ENCODE data around the gene LRMDA. TPM values are rescaled to one million over a fixed set of nuclear protein-coding genes. Genes with fewer than 3 reads are reported as not detected.

LRMDA gene
- total RNA-seq, 1 experiment from 2014 or later: 4.8 TPM

- Histone ChIP-seq H3K9me3 (ENCODE audit: control insufficient read depth in 1 of 2, insufficient read depth in 1 of 2, low read depth in 1 of 2, low read length in 2 of 2) (no peaks in the 10 kb centered on the region), H3K4me3 (replicated peaks in 1 of 2; ENCODE audit: low read depth in 1 of 2, low read length in 2 of 2) (no peak overlapping the region), H3K9ac (ENCODE audit: low read length) (no peak overlapping the region), H4K20me1 (ENCODE audit: insufficient read depth) (no peaks in the 10 kb centered on the region), H3K36me3 (ENCODE audit: control insufficient read depth in 1 of 2, insufficient read depth in 2 of 2, low read length in 2 of 2) (no peaks in the 10 kb centered on the region), H2AFZ (ENCODE audit: low read depth, low read length, poor library complexity, severe bottlenecking) (no peak overlapping the region), H3K4me2 (ENCODE audit: low read length) (no peak overlapping the region), H3K27ac (ENCODE audit: low read depth, low read length) (no peak overlapping the region), H3K79me2 (ENCODE audit: insufficient read depth, low read length) (no peaks in the 10 kb centered on the region), H3K27me3 (ENCODE audit: insufficient read depth, low read length) (0 out of 2 replicates have a peak, but pooled peaks cover 11% of the 10 kb centered on the region), H3K4me1 (ENCODE audit: control insufficient read depth in 1 of 2, insufficient read depth in 2 of 2, low read length in 2 of 2) (no peaks in the 10 kb centered on the region), H3K9me2 (ENCODE audit: insufficient read depth) (no peaks in the 10 kb centered on the region)
- POLR2A ChIA-PET: no interaction called here
- DNase-seq (ENCODE audit: low read depth, low spot score): no peak
- RAD21 ChIA-PET (ENCODE audit: low non-redundant PET in 1 of 2, low total read pairs in 2 of 2, uncharacterized antibody in 2 of 2, unreplicated experiment in 2 of 2): no interaction called here
- no peak for ATAC-seq
- intact Hi-C loops (cut with micrococcal nuclease): no loop called here
- TF ChIP-seq CTCF (IDR thresholded peaks at IDR 0.05 in 2 of 3, conservative IDR thresholded peaks at IDR 0.05 in 1 of 3; ENCODE audit: borderline replicate concordance in 1 of 3, insufficient read depth in 1 of 3, low read depth in 2 of 3, low read length in 2 of 3) (no peak), EZH2phosphoT487 (IDR thresholded peaks at IDR 0.05; ENCODE audit: borderline replicate concordance) (no peak), CBX3 (IDR thresholded peaks at IDR 0.05; ENCODE audit: low read depth) (no peak), ATF3 (IDR thresholded peaks at IDR 0.05) (no peak), SRF (IDR thresholded peaks at IDR 0.05; ENCODE audit: low read depth) (no peak), EZH2 (IDR thresholded peaks at IDR 0.05) (no peak), RAD21 (IDR thresholded peaks at IDR 0.05; ENCODE audit: low read depth) (no peak), EGR1 (IDR thresholded peaks at IDR 0.05; ENCODE audit: low read depth) (no peak), SP1 (IDR thresholded peaks at IDR 0.05; ENCODE audit: low read depth) (no peak), SIN3A (IDR thresholded peaks at IDR 0.05; ENCODE audit: low read depth) (no peak), TCF7L2 (IDR thresholded peaks at IDR 0.05; ENCODE audit: borderline replicate concordance, extremely low read depth, insufficient read depth, insufficient read length) (no peak), ZFX (IDR thresholded peaks at IDR 0.05) (no peak), YY1 (IDR thresholded peaks at IDR 0.05; ENCODE audit: extremely low read depth, insufficient replicate concordance, low read depth, low read length) (no peak), ELF1 (IDR thresholded peaks at IDR 0.05; ENCODE audit: borderline replicate concordance, low read depth) (no peak)
- CTCF ChIA-PET: no interaction called here
- no TSS peak for BruUV-seq (replicated peaks)
Measured at GRCh38 chr10:75806186-75806585, 374.8 kb downstream of the LRMDA start.

All from HCT116 (cell line).